ENCODE measurements around the gene NPHP1. TPM values are rescaled to one million over a fixed set of nuclear protein-coding genes. Genes with fewer than 3 reads are reported as not detected.
A peak's percentile ranks its signal among the peaks of the same experiment; 100 is the strongest.
"Not testable (repeated sequence)": the region's sequence is repeated elsewhere in the genome, so short reads cannot be mapped to it uniquely, and the experiment has no call there.

NPHP1 gene
- total RNA-seq, 2 donors from 2014 or later, result 8.4 to 10.6 TPM

DNA sequence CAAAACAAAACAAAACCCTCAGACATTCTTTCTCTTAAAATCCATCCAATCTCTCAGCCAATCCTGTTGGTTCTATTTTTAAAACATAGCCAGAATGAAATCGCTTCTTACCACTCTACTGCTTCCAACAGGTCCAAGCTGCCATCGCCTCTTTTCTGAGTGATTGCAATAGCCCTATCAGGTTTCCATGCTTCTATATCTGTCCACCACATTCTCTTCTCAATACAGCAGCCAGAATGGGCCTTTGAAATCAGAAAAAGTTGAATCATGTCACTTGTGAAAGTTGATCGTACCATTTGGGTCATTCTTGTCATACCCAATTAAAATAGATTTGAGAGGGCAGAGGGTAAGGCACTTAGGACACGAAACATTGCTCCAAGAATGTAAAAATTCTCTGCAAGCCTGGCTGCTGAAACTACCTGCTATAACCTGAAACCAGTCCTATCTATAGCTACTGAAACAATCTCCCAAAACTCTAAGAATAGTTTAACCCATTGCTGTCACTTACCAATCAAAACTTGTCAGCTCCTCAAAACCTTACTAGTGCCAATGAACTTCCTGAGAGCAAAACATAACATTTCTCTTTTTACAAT is 10.8 kb upstream of the NPHP1 start:
- Mint-ChIP-seq H3K9me3 (peaks cover 66% of the 10 kb centered on the region), H3K36me3 (ENCODE audit: low read depth) (peaks cover 2% of the 10 kb centered on the region), H3K4me1 (no peaks in the 10 kb centered on the region), H3K4me3 (no peak overlapping the region), H3K27ac (no peak overlapping the region), H3K27me3 (ENCODE audit: insufficient read depth) (peaks cover 12% of the 10 kb centered on the region)
- Histone ChIP-seq H3K27ac (ENCODE audit: low read depth, low read length) (no peak overlapping the region), H3K9ac (ENCODE audit: extremely low read depth, low read length, poor library complexity, severe bottlenecking) (no peak overlapping the region), H3K27me3 (ENCODE audit: control insufficient read depth, insufficient read depth, low read length, poor library complexity, severe bottlenecking) (no peaks in the 10 kb centered on the region), H3K9me3 (ENCODE audit: control insufficient read depth, low read length) (peaks cover 41% of the 10 kb centered on the region), H3K4me1 (ENCODE audit: control insufficient read depth, insufficient read depth, low read length) (no peaks in the 10 kb centered on the region), H3K4me3 (ENCODE audit: low read length) (no peak overlapping the region), H3K36me3 (ENCODE audit: control insufficient read depth, insufficient read depth, low read length) (no peaks in the 10 kb centered on the region)
- no peak for DNase-seq
- TF ChIP-seq, protein P1, sequence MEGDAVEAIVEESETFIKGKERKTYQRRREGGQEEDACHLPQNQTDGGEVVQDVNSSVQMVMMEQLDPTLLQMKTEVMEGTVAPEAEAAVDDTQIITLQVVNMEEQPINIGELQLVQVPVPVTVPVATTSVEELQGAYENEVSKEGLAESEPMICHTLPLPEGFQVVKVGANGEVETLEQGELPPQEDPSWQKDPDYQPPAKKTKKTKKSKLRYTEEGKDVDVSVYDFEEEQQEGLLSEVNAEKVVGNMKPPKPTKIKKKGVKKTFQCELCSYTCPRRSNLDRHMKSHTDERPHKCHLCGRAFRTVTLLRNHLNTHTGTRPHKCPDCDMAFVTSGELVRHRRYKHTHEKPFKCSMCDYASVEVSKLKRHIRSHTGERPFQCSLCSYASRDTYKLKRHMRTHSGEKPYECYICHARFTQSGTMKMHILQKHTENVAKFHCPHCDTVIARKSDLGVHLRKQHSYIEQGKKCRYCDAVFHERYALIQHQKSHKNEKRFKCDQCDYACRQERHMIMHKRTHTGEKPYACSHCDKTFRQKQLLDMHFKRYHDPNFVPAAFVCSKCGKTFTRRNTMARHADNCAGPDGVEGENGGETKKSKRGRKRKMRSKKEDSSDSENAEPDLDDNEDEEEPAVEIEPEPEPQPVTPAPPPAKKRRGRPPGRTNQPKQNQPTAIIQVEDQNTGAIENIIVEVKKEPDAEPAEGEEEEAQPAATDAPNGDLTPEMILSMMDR (conservative IDR thresholded peaks at IDR 0.05), result no peak
- WGBS, 2 experiments (ENCODE audit: insufficient coverage in 1 of 2, insufficient read length in 1 of 2), result 85 to 92% methylated on average over 4 of the region's 4 CpGs

DNA sequence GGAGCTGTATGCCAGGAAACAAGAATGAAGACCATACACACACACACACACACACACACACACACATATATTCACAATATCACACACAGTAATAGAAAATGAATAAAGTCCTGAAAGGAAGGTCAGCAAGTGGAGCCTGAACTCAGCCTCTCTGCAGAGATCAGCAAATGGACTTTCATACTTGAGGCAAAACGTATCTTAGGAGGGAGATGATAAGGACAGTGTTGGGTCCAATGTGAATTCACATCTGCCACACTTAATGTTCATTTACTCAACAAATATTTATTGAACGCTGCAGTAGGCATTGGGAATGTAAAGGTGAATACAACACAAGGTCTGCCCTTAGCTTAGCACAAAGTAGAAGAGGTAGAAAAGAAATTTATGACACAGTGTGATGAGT is 10.3 kb upstream of the NPHP1 start:
- peaks cover 12% of the 10 kb centered on the region for H3K27me3 Mint-ChIP-seq (ENCODE audit: insufficient read depth)
- Histone ChIP-seq H3K9me3 (ENCODE audit: control insufficient read depth, low read length) (peaks cover 41% of the 10 kb centered on the region), H3K27ac (ENCODE audit: low read depth, low read length) (no peak overlapping the region), H3K4me3 (ENCODE audit: low read length) (no peak overlapping the region), H3K9ac (ENCODE audit: extremely low read depth, low read length, poor library complexity, severe bottlenecking) (no peak overlapping the region), H3K36me3 (ENCODE audit: control insufficient read depth, insufficient read depth, low read length) (peaks cover 4% of the 10 kb centered on the region), H3K27me3 (ENCODE audit: control insufficient read depth, insufficient read depth, low read length, poor library complexity, severe bottlenecking) (no peaks in the 10 kb centered on the region), H3K4me1 (ENCODE audit: control insufficient read depth, insufficient read depth, low read length) (no peaks in the 10 kb centered on the region)
- no peak overlapping the region for H3K27ac Mint-ChIP-seq
- WGBS, 2 experiments (ENCODE audit: insufficient coverage in 1 of 2, insufficient read length in 1 of 2), result 81% methylated on average over 2 of the region's 2 CpGs; no CpG with 5 or more reads in 1 of the 2 experiments
- no peak overlapping the region for H3K4me3 Mint-ChIP-seq
- no peak for DNase-seq
- TF ChIP-seq, protein P1 (conservative IDR thresholded peaks at IDR 0.05), result no peak
- peaks cover 64% of the 10 kb centered on the region for H3K9me3 Mint-ChIP-seq
- no peaks in the 10 kb centered on the region for H3K4me1 Mint-ChIP-seq
- peaks cover 4% of the 10 kb centered on the region for H3K36me3 Mint-ChIP-seq (ENCODE audit: low read depth)

DNA sequence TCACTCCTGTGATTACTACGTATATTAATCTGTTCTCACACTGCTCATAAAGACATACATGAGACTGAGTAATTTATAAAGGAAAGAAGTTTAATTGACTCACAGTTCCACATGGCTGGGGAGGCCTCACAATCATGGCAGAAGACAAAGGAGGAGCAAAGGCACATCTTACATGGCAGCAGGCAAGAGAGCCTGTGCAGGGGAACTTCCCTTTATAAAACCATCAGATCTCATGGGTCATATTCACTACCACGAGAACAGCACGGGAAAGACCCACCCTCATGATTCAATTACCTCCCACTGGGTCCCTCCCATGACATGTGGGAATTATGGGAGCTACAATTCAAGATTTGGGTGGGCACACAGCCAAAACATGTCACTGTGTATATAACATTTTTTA is 8.7 kb upstream of the NPHP1 start:
- H3K27ac Mint-ChIP-seq; DNase-seq; H3K36me3 Mint-ChIP-seq (ENCODE audit: low read depth); H3K4me1 Mint-ChIP-seq; H3K27ac ChIP-seq (ENCODE audit: low read depth, low read length); H3K4me3 Mint-ChIP-seq; H3K27me3 ChIP-seq (ENCODE audit: control insufficient read depth, insufficient read depth, low read length, poor library complexity, severe bottlenecking); H3K4me1 ChIP-seq (ENCODE audit: control insufficient read depth, insufficient read depth, low read length); H3K9ac ChIP-seq (ENCODE audit: extremely low read depth, low read length, poor library complexity, severe bottlenecking): not testable (repeated sequence)
- Histone ChIP-seq H3K36me3 (ENCODE audit: control insufficient read depth, insufficient read depth, low read length) (peaks cover 18% of the 10 kb centered on the region), H3K9me3 (ENCODE audit: control insufficient read depth, low read length) (peaks cover 41% of the 10 kb centered on the region), H3K4me3 (ENCODE audit: low read length) (peak overlapping the region; percentile 88)
- H3K9me3 Mint-ChIP-seq, result peaks cover 48% of the 10 kb centered on the region
- H3K27me3 Mint-ChIP-seq (ENCODE audit: insufficient read depth), result peaks cover 14% of the 10 kb centered on the region
- 60 to 77% methylated on average over 1 to 2 of the region's 3 CpGs for WGBS, 2 experiments (ENCODE audit: insufficient coverage in 1 of 2, insufficient read length in 1 of 2)
